Breast epithelium (tissue), 4 donors: ENCODE data around the gene CDC42EP5. TPM values are rescaled to one million over a fixed set of nuclear protein-coding genes. Genes with fewer than 3 reads are reported as not detected.

Source experiments
- DNase-seq, 2 donors: peaks; one replicate each; pipeline ENCODE4 v3.0.0-alpha.2; 2019; ENCODE audit warnings: low spot score in 2 of 2
- H3K27ac ChIP-seq, 2 donors: fragments of 200-600 bp; sonication (generic) in 1 of 2; one replicate each; pipeline ENCODE4 v1.5.1; 2016 to 2019; ENCODE audit warnings: mild to moderate bottlenecking in 1 of 2
- H3K27me3 ChIP-seq, 2 donors: fragments of 200-600 bp; sonication (generic) in 1 of 2; one replicate each; pipeline versions ENCODE4 v1.5.1 to v1.6.0; 2017 to 2019; ENCODE audit warnings: control low read depth in 1 of 2, mild to moderate bottlenecking in 1 of 2
- H3K36me3 ChIP-seq: fragments of 200-600 bp; one replicate; pipeline ENCODE4 v1.5.1; 2019
- H3K4me1 ChIP-seq, 2 donors: fragments of 200-600 bp; sonication (generic); one replicate each; pipeline ENCODE4 v1.5.1; 2016 to 2019; ENCODE audit warnings: control low read depth in 1 of 2
- H3K4me3 ChIP-seq, 3 donors: fragments of 200-600 bp; sonication (generic); 1 replicate in 2 of 3; 2 replicates in 1 of 3; pipeline ENCODE4 v1.5.1; 2016 to 2019; ENCODE audit warnings: mild to moderate bottlenecking in 3 of 3, moderate library complexity in 2 of 3
- H3K9me3 ChIP-seq, 2 donors: fragments of 200-600 bp; sonication (generic) in 1 of 2; one replicate each; pipeline ENCODE4 v1.5.1; 2016 to 2019; ENCODE audit warnings: control low read depth in 1 of 2
- CTCF ChIP-seq, 3 donors: fragments of 450-650 bp; IDR thresholded peaks; one replicate each; pipeline ENCODE4 v1.5.1; 2016 to 2017; ENCODE audit warnings: antibody characterized with exemption in 3 of 3, mild to moderate bottlenecking in 3 of 3, moderate library complexity in 3 of 3
- POLR2A ChIP-seq: fragments of 450-650 bp; IDR thresholded peaks from one replicate; pipeline ENCODE4 v1.6.1; 2016; ENCODE audit warnings: antibody characterized with exemption, mild to moderate bottlenecking, moderate library complexity
- POLR2AphosphoS5 ChIP-seq, 3 donors: sonication (generic); formaldehyde crosslinking; IDR thresholded peaks; one replicate each; pipeline ENCODE4 v1.6.1; 2017; ENCODE audit warnings: antibody characterized with exemption in 3 of 3
- intact Hi-C: fragments of 100-400 bp; cut with DNase I; formaldehyde crosslinking; loops from one replicate; pipeline ENCODE4 v1.15.1; 2023; ENCODE audit warnings: low total_unique reads
- total RNA-seq, 3 donors: library from RNA; depleted of rRNA; stranded (reverse); fragments of >200 nt; gene quantifications; one replicate each; pipeline ENCODE4 v1.1.0, GENCODE V29; 2016

Gene CDC42EP5
- total RNA-seq, 3 donors from 2014 or later: 8.8 to 40.6 (median 17.4) TPM

GRCh38 chr19:54416695-54417491 is 56.2 kb downstream of the CDC42EP5 start:
- H3K27ac ChIP-seq: no peak overlapping the region
- no peak for DNase-seq
- H3K4me1 ChIP-seq: no peaks in the 10 kb centered on the region
- no peak for TF ChIP-seq POLR2A
- no peak for TF ChIP-seq CTCF (IDR thresholded peaks at IDR 0.05)
- TF ChIP-seq POLR2AphosphoS5 (IDR thresholded peaks at IDR 0.05): no peak
- peaks cover 6 to 47% of the 10 kb centered on the region in 2 donors for H3K27me3 ChIP-seq
- no peaks in the 10 kb centered on the region for H3K36me3 ChIP-seq
- H3K4me3 ChIP-seq: peak overlapping the region in 2 of 3 donors; percentile 29 to 45
- no peaks in the 10 kb centered on the region for H3K9me3 ChIP-seq
- intact Hi-C loops: no loop called here

- TF ChIP-seq POLR2A (no peak), CTCF (IDR thresholded peaks at IDR 0.05) (no peak), POLR2AphosphoS5 (IDR thresholded peaks at IDR 0.05) (no peak)
- Histone ChIP-seq H3K4me1 (no peaks in the 10 kb centered on the region), H3K27me3 (peaks cover 6 to 47% of the 10 kb centered on the region in 2 donors), H3K4me3 (peak overlapping the region in 2 of 3 donors; percentile 45 to 57), H3K36me3 (no peaks in the 10 kb centered on the region), H3K9me3 (no peaks in the 10 kb centered on the region), H3K27ac (no peak overlapping the region)
- intact Hi-C loops: no loop called here
- no peak for DNase-seq
These were observed 57.0 kb downstream of the CDC42EP5 start for GRCh38 chr19:54415901-54416673.

- no peaks in the 10 kb centered on the region for H3K36me3 ChIP-seq
- peak within 1 kb of the TSS in 2 of 3 donors; percentile 45 to 57 for H3K4me3 ChIP-seq
- TF ChIP-seq POLR2A (no peak), POLR2AphosphoS5 (IDR thresholded peaks at IDR 0.05) (no peak), CTCF (IDR thresholded peaks at IDR 0.05) (no peak)
- peaks cover 6 to 41% of the 10 kb centered on the region in 2 donors for H3K27me3 ChIP-seq
- no peaks in the 10 kb centered on the region for H3K4me1 ChIP-seq
- DNase-seq: no peak
- intact Hi-C loops: no loop called here
- H3K9me3 ChIP-seq: no peaks in the 10 kb centered on the region
- no peak within 1 kb of the TSS for H3K27ac ChIP-seq
These were observed 57.7 kb downstream of the CDC42EP5 start, which contains the start of gene TTYH1 for GRCh38 chr19:54415208-54415900. Gene TTYH1 (plus strand): TSS chr19:54415464. CDS start chr19:54415553, 89 bp downstream.

Other genes with a start within 250 kb of the CDC42EP5 start
- gene LILRA6, start 230.5 kb downstream of the CDC42EP5 start, total RNA-seq: 1 to 10 TPM; 1.3 to 2.9 (median 1.8) TPM
- gene LILRB5, start 216.0 kb downstream of the CDC42EP5 start, total RNA-seq: 10 to 100 TPM in 1 of 3 donors, 1 to 10 TPM in 2; 2.0 to 46.4 (median 4.8) TPM
- gene LILRB2, start 192.2 kb downstream of the CDC42EP5 start, total RNA-seq: 1 to 10 TPM in 2 of 3 donors, under 1 TPM in 1; 0.98 to 3.5 (median 1.8) TPM
- gene LILRA5, start 160.1 kb downstream of the CDC42EP5 start, total RNA-seq: 1 to 10 TPM in 2 of 3 donors, under 1 TPM in 1; 0.98 to 2.2 (median 1.4) TPM
- 1 to 10 TPM in 1 of 3 donors, not detected in 2; 4.5 TPM for gene LILRA4, start 134.1 kb downstream of the CDC42EP5 start, total RNA-seq
- gene LAIR1, start 108.4 kb downstream of the CDC42EP5 start, total RNA-seq: 10 to 100 TPM; 11.8 to 44.5 (median 23.1) TPM
- gene TTYH1, start 57.8 kb downstream of the CDC42EP5 start, total RNA-seq: 1 to 10 TPM in 2 of 3 donors, under 1 TPM in 1; 0.48 to 4.6 (median 4.0) TPM
- gene LENG8, start 24.1 kb downstream of the CDC42EP5 start, total RNA-seq: 100 to 1,000 TPM in 2 of 3 donors, 10 to 100 TPM in 1; 82.9 to 204 (median 148) TPM
- 1 to 10 TPM; 4.5 to 8.2 (median 4.8) TPM for gene LENG9, start 9.5 kb downstream of the CDC42EP5 start, total RNA-seq
- gene LAIR2, start 29.5 kb upstream of the CDC42EP5 start, total RNA-seq: not detected
- gene LILRA2, start 100.5 kb upstream of the CDC42EP5 start, total RNA-seq: 1 to 10 TPM in 2 of 3 donors, under 1 TPM in 1; 0.66 to 6.9 (median 4.2) TPM
- gene LILRA1, start 120.3 kb upstream of the CDC42EP5 start, total RNA-seq: 1 to 10 TPM in 1 of 3 donors, under 1 TPM in 2; 0.44 to 1.8 (median 0.66) TPM
- 1 to 10 TPM; 1.6 to 2.6 (median 2.3) TPM for gene LILRB1, start 157.2 kb upstream of the CDC42EP5 start, total RNA-seq
- 10 to 100 TPM in 2 of 3 donors, 1 to 10 TPM in 1; 1.3 to 17.6 (median 10.1) TPM for gene LILRB4, start 189.7 kb upstream of the CDC42EP5 start, total RNA-seq